HepG2 (cell line): ENCODE measurements around the gene NAGS. TPM values are rescaled to one million over a fixed set of nuclear protein-coding genes. Genes with fewer than 3 reads are reported as not detected.

Source experiments
- CENPT ChIP-seq: sonication (generic); formaldehyde crosslinking; IDR thresholded peaks from 2 replicates; pipeline ENCODE4 v1.8.0; 2022; ENCODE audit warnings: low read depth, mild to moderate bottlenecking, moderate library complexity, missing genetic modification reagents
- FOXO1 ChIP-seq: sonication (generic); formaldehyde crosslinking; IDR thresholded peaks from 2 replicates; pipeline ENCODE4 v1.4.0; 2020; ENCODE audit warnings: missing genetic modification reagents
- HIC2 ChIP-seq: sonication (generic); formaldehyde crosslinking; IDR thresholded peaks from 2 replicates; pipeline ENCODE4 v1.9.0; 2022; ENCODE audit warnings: low read depth, missing genetic modification reagents
- MATR3 ChIP-seq: sonication (generic); formaldehyde crosslinking; IDR thresholded peaks from 2 replicates; pipeline ENCODE4 v1.4.0; 2020; ENCODE audit warnings: missing genetic modification reagents
- MLXIP ChIP-seq: sonication (generic); formaldehyde crosslinking; IDR thresholded peaks from 2 replicates; pipeline ENCODE4 v1.9.0; 2021; ENCODE audit warnings: missing genetic modification reagents, borderline replicate concordance
- MTA1 ChIP-seq: sonication (generic); formaldehyde crosslinking; IDR thresholded peaks from 2 replicates; pipeline ENCODE4 v1.4.0; 2020; ENCODE audit warnings: missing genetic modification reagents, mild to moderate bottlenecking, borderline replicate concordance
- REXO4 ChIP-seq: sonication (generic); formaldehyde crosslinking; IDR thresholded peaks from 2 replicates; pipeline ENCODE4 v1.8.0; 2022; ENCODE audit warnings: missing genetic modification reagents, mild to moderate bottlenecking, borderline replicate concordance
- SP4 ChIP-seq: sonication (generic); formaldehyde crosslinking; IDR thresholded peaks from 2 replicates; pipeline ENCODE4 v1.8.1; 2023; ENCODE audit warnings: mild to moderate bottlenecking, missing genetic modification reagents
- WIZ ChIP-seq: sonication (generic); formaldehyde crosslinking; IDR thresholded peaks from 2 replicates; pipeline ENCODE4 v1.5.1; 2020; ENCODE audit warnings: mild to moderate bottlenecking, missing genetic modification reagents
- ZBTB4 ChIP-seq: sonication (generic); formaldehyde crosslinking; IDR thresholded peaks from 2 replicates; pipeline ENCODE4 v1.4.0; 2020; ENCODE audit warnings: missing genetic modification reagents, mild to moderate bottlenecking, borderline replicate concordance
- ZNF281 ChIP-seq: sonication (generic); formaldehyde crosslinking; IDR thresholded peaks from 2 replicates; pipeline ENCODE4 v1.4.0; 2020; ENCODE audit warnings: missing genetic modification reagents, borderline replicate concordance
- ZNF317 ChIP-seq: sonication (generic); formaldehyde crosslinking; IDR thresholded peaks from 2 replicates; pipeline ENCODE4 v1.5.0; 2020; ENCODE audit warnings: mild to moderate bottlenecking, missing genetic modification reagents
- ZNF329 ChIP-seq: sonication (generic); formaldehyde crosslinking; IDR thresholded peaks from 2 replicates; pipeline ENCODE4 v1.9.0; 2021; ENCODE audit warnings: low read depth, mild to moderate bottlenecking, missing genetic modification reagents
- ZNF430 ChIP-seq: sonication (generic); formaldehyde crosslinking; IDR thresholded peaks from 2 replicates; pipeline ENCODE4 v1.9.0; 2021; ENCODE audit warnings: mild to moderate bottlenecking, missing genetic modification reagents
- ZNF552 ChIP-seq: sonication (generic); formaldehyde crosslinking; IDR thresholded peaks from 2 replicates; pipeline ENCODE4 v1.9.0; 2022; ENCODE audit warnings: missing genetic modification reagents, mild to moderate bottlenecking, borderline replicate concordance
- ZNF652 ChIP-seq: IDR thresholded peaks from 2 replicates; pipeline ENCODE4 v1.6.1; 2016; ENCODE audit warnings: low read depth, borderline replicate concordance
- ZNF670 ChIP-seq: sonication (generic); formaldehyde crosslinking; IDR thresholded peaks from 2 replicates; pipeline ENCODE4 v1.8.0; 2022; ENCODE audit warnings: mild to moderate bottlenecking, missing genetic modification reagents, borderline replicate concordance
- polyA plus RNA-seq, 8 experiments: library from polyadenylated mRNA; depleted of rRNA in 3 of 8; stranded (reverse) in 7 of 8; unstranded in 1 of 8; fragments of >200 nt; fragmentation: Illumina TruSeq in 4 of 8; extraction: Trizol in 4 of 8; gene quantifications; 2 replicates each; pipeline versions ENCODE4 v1.2.1 to v1.2.3, GENCODE V29; 2011 to 2016; ENCODE audit warnings: low read depth in 4 of 8, missing spikeins in 1 of 8, mixed read lengths in 1 of 8; ENCODE audit not compliant: insufficient read depth in 1 of 8
- total RNA-seq, 5 experiments: library from RNA; depleted of rRNA; stranded (reverse); fragments of >200 nt; fragmentation: Illumina TruSeq; extraction: Trizol; gene quantifications; 2 replicates each; pipeline ENCODE4 v1.2.3, GENCODE V29; 2016; ENCODE audit warnings: low read depth in 1 of 5

The NAGS gene
- total and polyA plus RNA-seq, 2 of the 13 experiments (the other 11 are each of a cell fraction or from before 2014, with no cell fraction given) = 4.3 to 5.1 TPM

- TF ChIP-seq HIC2 (CRISPR knock-in tag) (peak; percentile 59), REXO4 (CRISPR knock-in tag) (no peak), ZBTB4 (CRISPR knock-in tag) (peak; percentile 54), ZNF670 (CRISPR knock-in tag) (no peak), ZNF552 (peak; percentile 60; the same call in 1 of the 2 replicates), WIZ (no peak; the same call in 1 of the 2 replicates), MATR3 (CRISPR knock-in tag) (no peak), ZNF329 (CRISPR knock-in tag) (peak; percentile 39; the same call in 1 of the 2 replicates), ZNF430 (CRISPR knock-in tag) (peak; percentile 73; the same call in 1 of the 2 replicates), MTA1 (CRISPR knock-in tag) (peak; percentile 20; the same call in 1 of the 2 replicates), ZNF317 (no peak), ZNF652 (CRISPR knock-in tag) (no peak), CENPT (CRISPR knock-in tag) (peak; percentile 53; the same call in 1 of the 2 replicates), ZNF281 (CRISPR knock-in tag) (peak; percentile 91), FOXO1 (CRISPR knock-in tag) (no peak; the same call in 1 of the 2 replicates), SP4 (CRISPR knock-in tag) (peak; percentile 35; the same call in 1 of the 2 replicates), MLXIP (CRISPR knock-in tag) (no peak)
These were observed 522 bp downstream of the NAGS start (continued) for GRCh38 chr17:44004761-44005526.
